Fibroblast of villous mesenchyme (primary cell): ENCODE results near the gene KCNE5. TPM values are rescaled to one million over a fixed set of nuclear protein-coding genes. Genes with fewer than 3 reads are reported as not detected.
A peak's percentile ranks its signal among the peaks of the same experiment; 100 is the strongest.
"Not testable (repeated sequence)": the region's sequence is repeated elsewhere in the genome, so short reads cannot be mapped to it uniquely, and the experiment has no call there.

Experiments
- DNase-seq: peaks from one replicate; pipeline ENCODE4 v3.0.0-alpha.2; 2010; ENCODE audit warnings: low read depth
- H3K4me3 ChIP-seq: 2 replicates; pipeline ENCODE4 v1.5.1; 2011; ENCODE audit warnings: low read depth, mild to moderate bottlenecking, low read length
- CTCF ChIP-seq: IDR thresholded peaks from 2 replicates; pipeline ENCODE4 v1.5.1; 2012; ENCODE audit warnings: low read depth, mild to moderate bottlenecking, low read length; ENCODE audit not compliant: insufficient read depth
- total RNA-seq: library from RNA; depleted of rRNA; stranded (reverse); fragments of >200 nt; gene quantifications from 2 replicates; pipeline ENCODE4 v1.2.3, GENCODE V29; 2012

KCNE5 gene
- total RNA-seq, 1 donor: not detected

- DNase-seq: no peak
- TF ChIP-seq CTCF: no peak
- H3K4me3 ChIP-seq: no peak overlapping the region
Observed at GRCh38 chrX:109656774-109657173, 31.8 kb upstream of the KCNE5 start.

- no peak overlapping the region for H3K4me3 ChIP-seq
- TF ChIP-seq CTCF: no peak
- no peak for DNase-seq
Observed at GRCh38 chrX:109655502-109656201, 30.7 kb upstream of the KCNE5 start.

- TF ChIP-seq CTCF: no peak
- no peak for DNase-seq
- H3K4me3 ChIP-seq: no peak overlapping the region
Observed at GRCh38 chrX:109654516-109655109, 29.6 kb upstream of the KCNE5 start.

- DNase-seq, H3K4me3 ChIP-seq: not testable (repeated sequence)
Observed at GRCh38 chrX:109644671-109645070, 19.7 kb upstream of the KCNE5 start.

GRCh38 chrX:109643687-109644086 is 18.7 kb upstream of the KCNE5 start:
- DNase-seq: no peak
- no peak for TF ChIP-seq CTCF
- H3K4me3 ChIP-seq: no peak overlapping the region

GRCh38 chrX:109638158-109638557 is 13.2 kb upstream of the KCNE5 start:
- H3K4me3 ChIP-seq: no peak overlapping the region
- no peak for DNase-seq
- TF ChIP-seq CTCF: no peak

GRCh38 chrX:109637477-109637876 is 12.5 kb upstream of the KCNE5 start:
- not testable (repeated sequence) for DNase-seq

GRCh38 chrX:109635146-109635545 is 10.2 kb upstream of the KCNE5 start:
- H3K4me3 ChIP-seq: no peak overlapping the region
- peak; percentile 50 for TF ChIP-seq CTCF
- peak; percentile 20 for DNase-seq

More at GRCh38 chrX:109637477-109637876, 12.5 kb upstream of the KCNE5 start:
- not testable (repeated sequence) for H3K4me3 ChIP-seq
